Stomach (tissue), 9 donors: ENCODE measurements around the gene UPP2. TPM values are rescaled to one million over a fixed set of nuclear protein-coding genes. Genes with fewer than 3 reads are reported as not detected.

Experiments used
- DNase-seq, 2 donors: peaks; one replicate each; pipeline versions ENCODE4 v3.0.0 to v3.0.0-alpha.2; 2013 to 2019
- H3K27ac ChIP-seq, 5 donors: fragments of 200-600 bp in 4 of 5; sonication (generic) in 4 of 5; one replicate each; pipeline ENCODE4 v1.5.1; 2013 to 2019; ENCODE audit warnings: mild to moderate bottlenecking in 1 of 5, moderate library complexity in 1 of 5
- H3K27me3 ChIP-seq, 3 donors: fragments of 200-600 bp; sonication (generic); one replicate each; pipeline ENCODE4 v1.5.1; 2017 to 2019; ENCODE audit warnings: mixed run types in 1 of 3
- H3K36me3 ChIP-seq, 4 donors: fragments of 200-600 bp; sonication (generic); 1 replicate in 3 of 4; 2 replicates in 1 of 4; pipeline ENCODE4 v1.5.1; 2016 to 2019
- H3K4me1 ChIP-seq, 4 donors: fragments of 200-600 bp; sonication (generic); one replicate each; pipeline ENCODE4 v1.5.1; 2016 to 2019
- H3K4me3 ChIP-seq, 4 donors: fragments of 200-600 bp; sonication (generic) in 3 of 4; one replicate each; pipeline ENCODE4 v1.5.1; 2016 to 2019; ENCODE audit warnings: mild to moderate bottlenecking in 1 of 4
- H3K9me3 ChIP-seq, 4 donors: fragments of 200-600 bp; sonication (generic); one replicate each; pipeline ENCODE4 v1.5.1; 2016 to 2019
- CTCF ChIP-seq, 7 experiments: fragments of 450-650 bp in 4 of 7; fragments of 200-600 bp in 3 of 7; sonication (generic) in 3 of 7; IDR thresholded peaks; one replicate each; pipeline ENCODE4 v1.5.1; 2016 to 2019; ENCODE audit warnings: antibody characterized with exemption in 7 of 7, control low read depth in 2 of 7, mild to moderate bottlenecking in 1 of 7
- EP300 ChIP-seq: sonication (generic); formaldehyde crosslinking; IDR thresholded peaks from one replicate; pipeline ENCODE4 v1.6.1; 2017; ENCODE audit warnings: antibody characterized with exemption
- POLR2A ChIP-seq, 4 donors: fragments of 450-650 bp; IDR thresholded peaks; one replicate each; pipeline ENCODE4 v1.6.1; 2016; ENCODE audit warnings: antibody characterized with exemption in 4 of 4, control low read depth in 2 of 4, mild to moderate bottlenecking in 1 of 4, moderate library complexity in 1 of 4
- POLR2AphosphoS5 ChIP-seq, 3 donors: sonication (generic); formaldehyde crosslinking; IDR thresholded peaks; one replicate each; pipeline ENCODE4 v1.6.1; 2016; ENCODE audit warnings: antibody characterized with exemption in 3 of 3
- WGBS, 5 donors: extraction: QIAGEN DNeasy Blood & Tissue Kit in 3 of 5; methylation state at CpG; one replicate each; pipeline versions ENCODE4 v1.1.5 to v1.1.7; 2013 to 2018; 5-methylcytosine and 5-hydroxymethylcytosine counted together
- intact Hi-C: fragments of 100-400 bp; cut with DNase I; formaldehyde crosslinking; loops from one replicate; pipeline ENCODE4 v1.15.1; 2023; ENCODE audit warnings: low total_unique reads
- polyA plus RNA-seq, 3 donors: library from polyadenylated mRNA; stranded (reverse); fragments of 200-250 nt; gene quantifications; one replicate each; pipeline ENCODE4 v1.2.3, GENCODE V29; 2013
- total RNA-seq, 5 donors: library from RNA; depleted of rRNA; stranded (reverse); fragments of >200 nt; gene quantifications; one replicate each; pipeline versions ENCODE4 v1.1.0 to v1.2.3, GENCODE V29; 2014 to 2016
- donor health status: healthy with polysubstance abuse.
- donor health status: Bipolar disorder and iron deficiency.
- donor health status: healthy.

Gene UPP2
- total and polyA plus RNA-seq, 8 donors: not detected

DNA sequence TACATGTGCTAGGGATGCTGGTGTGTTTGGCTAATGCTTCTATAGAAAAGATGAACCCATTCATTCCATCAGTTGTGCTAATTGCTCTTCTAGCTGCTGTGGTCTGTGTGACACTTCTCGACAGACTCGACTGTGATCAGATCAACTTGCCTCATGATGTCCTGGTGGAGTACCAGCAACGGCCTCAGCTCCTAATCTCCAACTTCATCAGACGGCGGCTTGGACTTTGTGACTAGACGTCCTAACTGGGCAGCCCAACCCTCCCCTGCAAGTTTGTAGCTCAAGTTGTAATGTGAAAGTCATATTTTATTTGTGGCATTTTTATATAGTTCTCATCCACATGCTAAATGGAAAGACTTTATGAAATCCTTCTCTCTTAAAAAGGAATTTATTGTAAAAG lies 33.0 kb downstream of the UPP2 start:
- no peaks in the 10 kb centered on the region for H3K36me3 ChIP-seq
- H3K4me3 ChIP-seq: no peak overlapping the region
- no peak overlapping the region for H3K27ac ChIP-seq
- peaks cover 6 to 12% (median 11%) of the 10 kb centered on the region in 4 donors for H3K4me1 ChIP-seq
- no peaks in the 10 kb centered on the region for H3K27me3 ChIP-seq
- peak; percentile 48 for DNase-seq
- WGBS, 5 donors: 48 to 73% (median 62%) methylated on average over 6 of the region's 6 CpGs
- TF ChIP-seq POLR2AphosphoS5 (IDR thresholded peaks at IDR 0.05): no peak
- no peak for TF ChIP-seq EP300
- no peak for TF ChIP-seq POLR2A (IDR thresholded peaks at IDR 0.05)
- TF ChIP-seq CTCF (IDR thresholded peaks at IDR 0.05): no peak
- intact Hi-C loops: no loop called here
- H3K9me3 ChIP-seq: no peaks in the 10 kb centered on the region

GRCh38 chr2:158135096-158135495 lies 33.4 kb downstream of the UPP2 start:
- Histone ChIP-seq H3K27ac (no peak overlapping the region), H3K9me3 (no peaks in the 10 kb centered on the region), H3K27me3 (no peaks in the 10 kb centered on the region), H3K36me3 (no peaks in the 10 kb centered on the region), H3K4me3 (no peak overlapping the region), H3K4me1 (peaks cover 4 to 12% (median 9%) of the 10 kb centered on the region in 4 donors)
- no peak for DNase-seq
- TF ChIP-seq POLR2A (IDR thresholded peaks at IDR 0.05) (no peak), POLR2AphosphoS5 (IDR thresholded peaks at IDR 0.05) (no peak), EP300 (no peak), CTCF (IDR thresholded peaks at IDR 0.05) (no peak)
- intact Hi-C loops: no loop called here
- WGBS, 5 donors: 81 to 95% (median 86%) methylated on average over 1 of the region's 1 CpG

DNA sequence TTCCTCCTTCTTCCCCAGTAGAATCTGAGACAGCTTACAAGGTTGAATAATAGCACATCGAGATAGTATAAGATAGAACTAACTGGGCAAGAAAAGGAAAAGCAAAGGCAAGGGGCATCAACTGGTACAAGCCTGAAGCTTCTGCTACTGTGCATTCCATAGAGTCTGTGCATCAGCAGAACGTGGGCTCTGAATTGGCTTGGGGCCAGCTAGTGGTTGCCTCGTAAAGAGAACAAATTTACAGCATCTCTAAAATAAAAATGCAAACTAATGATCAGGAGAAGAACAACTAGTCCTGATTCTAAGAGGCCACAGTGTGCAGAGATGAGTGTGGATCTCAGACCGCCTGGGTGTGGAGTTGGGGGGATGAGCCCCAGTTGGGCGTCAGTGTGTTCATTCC lies 36.6 kb downstream of the UPP2 start:
- peaks cover 0 to 4% (median 0%) of the 10 kb centered on the region in 4 donors for H3K4me1 ChIP-seq
- H3K9me3 ChIP-seq: no peaks in the 10 kb centered on the region
- no peak for TF ChIP-seq POLR2AphosphoS5 (IDR thresholded peaks at IDR 0.05)
- no peak for TF ChIP-seq EP300
- no peak for TF ChIP-seq CTCF (IDR thresholded peaks at IDR 0.05)
- TF ChIP-seq POLR2A (IDR thresholded peaks at IDR 0.05): no peak
- H3K36me3 ChIP-seq: no peaks in the 10 kb centered on the region
- H3K4me3 ChIP-seq: no peak overlapping the region
- no peak for DNase-seq
- H3K27me3 ChIP-seq: no peaks in the 10 kb centered on the region
- intact Hi-C loops: no loop called here
- H3K27ac ChIP-seq: no peak overlapping the region
- WGBS, 5 donors: 45 to 71% (median 56%) methylated on average over 5 of the region's 5 CpGs

DNA sequence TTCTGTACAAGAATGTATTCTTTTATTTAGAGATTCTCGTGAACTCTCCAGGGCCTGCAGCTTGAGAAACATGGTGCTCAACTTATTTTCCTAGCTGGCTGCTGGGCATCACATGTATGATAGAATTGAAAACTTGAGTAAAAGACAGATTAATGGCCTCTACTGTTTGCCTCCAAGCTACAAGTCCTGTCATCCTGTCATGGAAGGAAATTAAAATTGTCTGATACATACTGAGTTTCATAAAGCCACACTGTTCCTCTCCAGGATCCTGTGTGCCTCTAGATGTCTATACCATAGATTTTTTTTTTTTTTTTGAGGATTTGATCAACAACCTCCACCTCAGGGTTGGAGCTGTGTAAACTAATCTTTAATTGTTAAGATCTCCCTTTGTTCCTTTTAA lies 38.5 kb downstream of the UPP2 start:
- H3K9me3 ChIP-seq: no peaks in the 10 kb centered on the region
- H3K36me3 ChIP-seq: no peaks in the 10 kb centered on the region
- WGBS, 5 donors: 85 to 94% (median 91%) methylated on average over 1 of the region's 1 CpG
- no peak for DNase-seq
- H3K4me1 ChIP-seq: no peaks in the 10 kb centered on the region
- intact Hi-C loops: no loop called here
- TF ChIP-seq CTCF (IDR thresholded peaks at IDR 0.05) (no peak), POLR2A (IDR thresholded peaks at IDR 0.05) (no peak), EP300 (no peak), POLR2AphosphoS5 (IDR thresholded peaks at IDR 0.05) (no peak)
- no peak overlapping the region for H3K4me3 ChIP-seq
- H3K27ac ChIP-seq: no peak overlapping the region
- no peaks in the 10 kb centered on the region for H3K27me3 ChIP-seq
